Loucy (cell line): ENCODE data around the gene RDM1.

ENCODE experiments used
- CTCF ChIP-seq: fragments of 200-600 bp; sonication (generic); conservative IDR thresholded peaks from 2 replicates; pipeline ENCODE4 v1.5.1; 2014; ENCODE audit warnings: mild to moderate bottlenecking, antibody characterized with exemption, low read length
- EZH2phosphoT487 ChIP-seq: fragments of 200-600 bp; IDR thresholded peaks from 2 replicates; pipeline ENCODE4 v1.6.1; 2018; ENCODE audit warnings: antibody characterized with exemption, mild to moderate bottlenecking, moderate library complexity, borderline replicate concordance

GRCh38 chr17:35907691-35908090 is 22.9 kb downstream of the RDM1 start:
- TF ChIP-seq CTCF: no peak
- no peak for TF ChIP-seq EZH2phosphoT487
